GM19351 (cell line): ENCODE measurements around the gene SCN4A.
A peak's percentile ranks its signal among the peaks of the same experiment; 100 is the strongest.

Experiments used
- ATAC-seq: cut with Tn5 transposase; IDR thresholded peaks from one replicate; pipeline ENCODE4 v1.9.1; 2021; ENCODE audit warnings: mild to moderate bottlenecking, moderate library complexity; ENCODE audit not compliant: unreplicated experiment

SCN4A gene

GRCh38 chr17:64002658-64003525 lies 30.2 kb upstream of the SCN4A start:
- ATAC-seq, result no peak

GRCh38 chr17:64001763-64002529 lies 29.2 kb upstream of the SCN4A start:
- no peak for ATAC-seq

GRCh38 chr17:64001091-64001579 lies 28.4 kb upstream of the SCN4A start:
- ATAC-seq, result no peak

GRCh38 chr17:63999680-64000531 lies 27.2 kb upstream of the SCN4A start:
- no peak for ATAC-seq

DNA sequence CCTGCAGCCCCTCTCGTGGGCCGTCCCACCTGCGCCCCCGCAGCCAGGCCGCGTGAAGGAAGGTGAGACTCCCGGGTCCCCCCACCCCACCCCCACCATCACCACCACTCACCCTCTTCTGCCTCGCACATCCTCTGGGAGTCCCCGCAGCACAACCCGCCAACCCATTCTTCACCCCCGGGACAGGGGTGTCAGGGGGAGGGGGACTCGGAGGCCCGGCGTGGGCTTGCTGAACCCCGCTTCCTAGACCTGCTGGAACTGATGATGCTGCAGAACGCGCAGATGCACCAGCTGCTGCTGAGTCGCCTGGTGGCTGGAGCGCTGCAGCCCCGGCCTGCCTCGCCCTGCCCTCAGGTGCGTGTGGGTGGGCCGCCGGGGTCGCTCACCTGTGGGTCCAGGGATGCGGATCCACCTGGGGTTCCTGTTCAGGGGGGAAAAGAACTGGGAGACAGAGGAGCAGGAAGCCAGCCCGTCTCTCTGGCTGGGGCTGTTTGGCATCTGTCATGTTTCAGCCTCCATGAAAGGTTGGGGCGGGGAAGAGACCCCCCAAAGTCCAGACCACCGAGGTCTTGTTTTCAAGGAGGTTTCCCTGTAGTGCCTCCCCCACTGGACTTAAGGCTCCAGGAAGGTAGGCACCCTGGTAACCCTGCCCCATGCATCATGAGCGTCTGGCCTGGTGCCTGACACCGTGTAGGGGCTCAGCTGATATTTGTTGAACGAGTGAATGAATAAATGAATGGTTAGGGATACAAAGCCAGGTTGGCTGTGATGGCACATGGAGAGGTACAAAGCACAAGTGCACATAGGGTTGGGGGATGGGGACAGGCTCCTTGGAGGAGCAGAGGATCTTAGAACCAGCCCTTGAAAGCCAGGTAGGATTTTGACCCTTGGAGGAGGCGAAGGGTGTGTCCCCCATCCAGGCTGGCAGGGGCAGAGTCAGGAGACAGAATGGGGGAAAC lies 26.3 kb upstream of the SCN4A start:
- no peak for ATAC-seq

- ATAC-seq, result peak; percentile 59
Measured at GRCh38 chr17:63998050-63998720, 25.5 kb upstream of the SCN4A start, which contains the start of gene PRR29. PRR29 (plus strand) TSS chr17:63998351; CDS start chr17:63998365, 14 bp downstream.

DNA sequence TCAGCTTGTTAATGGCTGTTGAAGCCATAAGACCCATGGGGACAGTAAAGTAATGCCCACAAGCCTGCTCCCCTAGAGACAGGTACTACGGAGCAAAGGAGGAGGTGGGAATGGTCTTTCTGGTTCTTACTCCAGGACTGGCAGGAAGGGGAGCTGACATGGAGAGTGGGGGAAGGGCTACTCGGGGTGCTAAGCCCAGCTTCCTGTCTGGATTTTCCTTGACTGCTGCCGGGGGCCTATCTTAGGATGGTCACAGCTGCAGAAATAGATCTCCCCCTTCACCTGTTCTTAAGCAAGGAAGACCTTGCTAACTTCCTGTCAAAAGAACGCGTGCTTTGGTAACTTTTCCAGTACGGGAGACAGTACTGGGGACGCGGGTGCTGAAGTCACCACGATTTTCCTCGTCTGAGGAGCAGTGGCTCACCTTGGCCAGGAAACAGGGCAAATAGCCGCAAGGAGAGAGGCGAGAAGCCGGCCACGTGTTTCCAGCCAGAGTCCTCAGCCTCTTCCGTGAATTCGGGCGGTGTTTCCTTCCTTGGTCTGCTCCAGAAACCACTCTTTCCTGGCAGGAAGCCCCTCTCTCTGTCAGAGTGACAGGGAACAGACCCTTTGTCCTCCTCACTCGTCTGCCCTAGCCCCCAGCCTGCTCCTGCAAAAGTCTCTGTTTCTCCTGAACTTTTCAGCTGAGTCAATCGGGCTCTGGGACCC lies 24.8 kb upstream of the SCN4A start:
- ATAC-seq, result no peak

- ATAC-seq, result no peak
Measured at GRCh38 chr17:63996430-63997182, 23.9 kb upstream of the SCN4A start.

GRCh38 chr17:63995626-63996025 lies 22.9 kb upstream of the SCN4A start:
- ATAC-seq, result no peak

GRCh38 chr17:63993368-63993985 lies 20.8 kb upstream of the SCN4A start:
- no peak for ATAC-seq

DNA sequence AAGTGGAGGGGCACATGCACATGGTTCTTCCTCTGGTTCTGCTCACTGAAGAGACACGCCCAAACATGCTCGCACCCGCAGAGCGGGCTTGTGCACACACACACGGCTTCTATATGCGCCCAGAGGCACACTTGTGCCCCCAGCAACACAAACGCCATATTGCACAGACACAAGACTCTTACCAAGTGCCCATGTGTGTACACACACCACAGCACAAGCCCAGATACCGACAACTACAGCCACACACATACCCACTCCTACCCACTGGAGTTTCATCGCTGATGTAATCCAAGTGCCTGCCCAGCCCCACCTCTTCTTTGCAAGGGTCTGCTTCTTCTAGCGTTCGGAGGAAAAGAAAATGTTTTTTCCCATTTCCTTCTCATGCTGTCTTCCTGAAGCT lies 18.9 kb upstream of the SCN4A start:
- ATAC-seq, result no peak

DNA sequence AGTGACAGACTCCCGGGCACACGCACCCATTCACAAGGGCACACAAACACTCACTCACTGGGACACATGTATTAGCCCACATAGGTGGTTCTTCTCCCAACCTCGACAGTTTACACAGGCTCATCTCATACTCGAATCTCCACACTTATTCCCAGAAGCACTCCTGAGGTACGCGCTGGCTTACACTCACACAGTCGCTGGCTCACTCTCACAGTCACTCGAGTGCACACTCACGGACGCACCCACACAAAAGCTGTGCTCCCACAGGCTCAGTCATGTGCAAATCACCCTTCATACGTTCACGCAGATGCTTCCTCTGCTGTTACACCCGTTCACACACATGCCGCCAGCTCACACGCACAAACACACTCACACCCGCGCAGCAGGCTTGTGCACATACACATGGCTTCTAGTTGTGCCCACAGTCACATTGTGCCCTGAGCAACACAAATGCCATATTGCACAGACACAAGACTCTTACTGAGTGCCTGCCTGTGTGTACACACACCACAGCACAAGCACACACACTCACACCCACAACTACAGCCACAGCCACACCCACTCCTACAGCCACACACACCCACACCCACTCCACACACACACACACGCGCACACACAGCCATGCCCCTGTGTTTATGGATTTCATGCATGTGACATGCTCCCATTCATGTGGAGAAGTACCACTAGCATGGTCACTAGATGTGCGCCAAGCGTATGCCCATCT lies 17.1 kb upstream of the SCN4A start:
- no peak for ATAC-seq

DNA sequence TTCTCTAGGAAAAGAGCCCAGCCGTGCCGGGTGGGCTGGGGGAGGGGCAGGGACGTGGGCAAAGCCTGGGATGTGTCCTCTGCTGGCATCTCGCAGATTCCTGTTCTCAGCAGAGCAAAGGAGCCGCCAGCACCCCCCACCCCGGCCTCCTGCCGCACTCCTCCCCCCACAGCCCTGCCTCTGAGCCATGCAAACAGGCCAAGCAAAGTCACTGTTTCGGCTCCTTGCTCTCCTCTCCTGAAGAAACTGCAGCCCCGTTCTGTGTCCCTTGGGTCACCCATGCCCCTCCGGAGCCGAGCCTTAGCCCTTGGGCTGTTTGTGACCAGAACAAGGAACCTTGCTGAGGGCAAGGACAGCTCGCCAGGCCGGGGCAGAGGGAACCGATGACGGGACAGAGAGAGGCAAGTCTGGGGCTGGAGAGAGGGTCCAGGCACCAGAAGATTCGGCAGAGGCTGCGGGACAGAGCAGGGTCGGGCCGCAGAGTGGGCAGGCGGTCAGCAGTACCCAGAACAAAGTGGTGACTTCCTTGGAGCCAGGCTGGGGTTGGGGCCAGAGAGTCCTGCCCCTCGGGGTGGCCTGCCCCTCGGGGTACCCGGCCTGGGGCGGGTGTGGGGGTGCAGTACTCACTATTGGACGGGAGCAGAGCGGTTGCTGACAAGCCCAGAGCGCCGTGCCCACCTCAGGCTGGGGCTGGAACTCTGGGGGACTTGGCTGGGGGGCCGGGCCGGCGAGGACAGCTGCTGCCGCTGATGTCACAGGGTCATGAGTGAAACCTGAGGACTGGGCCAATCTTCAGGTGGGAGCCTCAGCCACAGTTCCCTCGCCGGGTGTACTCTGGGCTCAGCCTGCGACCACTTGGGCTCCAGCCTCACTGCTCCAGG lies 16.3 kb upstream of the SCN4A start:
- ATAC-seq, result no peak

- ATAC-seq, result no peak
Measured at GRCh38 chr17:63988127-63988478, 15.4 kb upstream of the SCN4A start.

GRCh38 chr17:63987221-63988126 lies 14.8 kb upstream of the SCN4A start:
- ATAC-seq, result no peak
